Kidney capillary endothelial cell (primary cell): ENCODE results near the gene USP48.
A peak's percentile ranks its signal among the peaks of the same experiment; 100 is the strongest.
"Not testable (repeated sequence)": the region's sequence is repeated elsewhere in the genome, so short reads cannot be mapped to it uniquely, and the experiment has no call there.

Source experiments
- DNase-seq: peaks from one replicate; pipeline ENCODE4 v3.0.0-alpha.2; 2018; ENCODE audit warnings: low spot score

Gene USP48

DNA sequence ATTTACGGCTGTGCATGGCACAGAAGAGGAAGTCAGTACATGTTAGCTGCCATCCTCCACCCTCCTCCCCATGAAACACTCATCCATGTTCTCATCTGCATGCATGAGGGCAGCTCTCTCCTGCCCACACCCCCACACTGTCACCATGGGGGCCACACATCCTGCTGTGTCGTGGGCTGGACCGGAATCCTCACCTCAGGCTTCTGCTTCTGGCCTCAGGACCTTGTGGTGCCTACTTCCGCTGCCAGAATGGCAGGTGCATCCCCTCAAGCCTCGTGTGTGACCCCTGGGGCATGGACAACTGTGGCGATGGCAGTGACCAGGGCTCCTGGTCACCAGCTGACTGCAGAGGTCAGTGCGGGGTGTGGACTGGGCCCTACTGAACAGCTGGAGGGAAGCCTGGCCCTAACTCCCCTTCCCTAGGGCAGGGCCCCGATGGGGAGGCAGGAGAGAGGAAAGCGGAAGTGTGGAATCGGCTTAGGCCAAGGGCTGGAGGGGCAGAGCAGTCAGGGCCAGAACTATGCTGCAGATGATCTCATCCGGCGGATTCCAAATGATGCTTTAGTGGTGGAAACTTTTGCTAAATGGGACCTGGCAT lies 32.9 kb upstream of the USP48 start:
- peak; percentile 51 for DNase-seq

DNA sequence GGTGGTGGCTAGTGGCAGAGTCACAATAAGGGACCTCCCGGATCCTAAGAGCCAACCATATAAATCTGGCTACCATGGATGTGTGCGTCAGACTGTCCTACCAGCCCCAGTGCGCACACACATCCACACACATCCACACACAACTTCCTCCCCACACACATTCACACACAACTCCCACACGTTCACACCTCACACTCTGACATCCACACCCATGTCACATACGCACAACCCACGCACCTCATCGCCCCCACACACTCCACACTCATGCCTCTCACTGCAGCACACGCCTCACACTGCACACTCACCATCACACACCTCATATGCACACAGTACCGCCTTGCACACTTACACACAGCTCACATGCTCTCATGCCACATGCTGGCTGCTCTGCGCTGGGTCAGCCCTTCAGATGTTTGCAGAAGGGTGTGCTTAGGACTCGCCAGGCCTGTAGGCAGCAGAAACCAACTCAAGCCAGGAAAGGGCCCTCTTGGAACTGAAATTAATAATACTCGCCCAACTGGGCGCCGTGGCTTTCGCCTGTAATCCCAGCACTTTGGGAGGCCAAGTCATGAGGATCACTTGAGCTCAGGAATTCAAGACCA lies 32.1 kb upstream of the USP48 start:
- DNase-seq: no peak

DNA sequence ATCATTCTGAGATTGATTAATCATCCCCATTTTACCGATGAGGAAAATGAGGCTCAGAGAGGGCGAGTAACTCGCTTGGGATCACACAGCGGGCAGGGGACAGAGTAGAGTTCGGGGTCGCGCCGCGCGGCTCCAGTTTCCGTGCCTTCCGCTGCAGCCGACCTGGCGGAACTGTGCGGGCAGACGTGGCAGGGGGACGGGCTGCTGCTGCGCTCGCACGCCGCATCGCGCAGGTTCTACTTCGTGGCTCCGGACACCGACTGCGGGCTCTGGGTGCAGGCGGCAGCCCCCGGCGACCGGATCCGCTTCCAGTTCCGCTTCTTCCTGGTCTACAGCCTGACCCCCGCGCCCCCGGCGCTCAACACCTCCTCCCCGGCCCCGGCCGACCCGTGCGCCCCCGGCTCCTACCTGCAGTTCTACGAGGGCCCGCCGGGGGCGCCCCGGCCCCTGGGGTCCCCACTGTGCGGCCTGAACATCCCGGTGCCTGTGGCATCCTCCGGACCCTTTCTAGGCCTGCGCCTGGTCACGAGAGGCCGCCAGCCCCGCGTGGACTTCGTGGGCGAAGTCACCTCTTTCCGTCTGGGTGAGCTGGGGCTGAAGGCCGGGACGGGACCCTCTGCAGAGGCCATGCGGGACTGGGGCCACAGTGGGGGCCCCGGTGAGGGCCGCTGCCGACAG lies 31.4 kb upstream of the USP48 start:
- DNase-seq: no peak

DNA sequence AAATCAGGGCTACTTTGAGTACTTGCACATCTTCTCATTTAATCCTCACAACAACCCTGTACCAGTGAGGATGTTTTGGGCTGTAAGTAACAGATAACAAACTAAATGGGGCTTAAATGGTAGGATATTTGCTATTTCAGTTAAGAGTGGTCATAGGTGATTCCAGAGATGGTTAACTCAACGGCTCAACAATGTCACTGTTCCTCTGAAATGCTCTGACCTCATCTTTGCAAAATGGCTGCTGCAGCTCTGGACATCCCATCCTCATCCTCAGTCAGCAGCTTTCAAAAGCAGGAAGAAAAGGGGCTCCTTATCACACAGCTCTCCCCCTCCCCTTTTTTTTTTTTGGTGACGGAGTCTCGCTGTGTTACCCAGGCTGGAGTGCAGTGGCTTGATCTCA lies 30.6 kb upstream of the USP48 start:
- DNase-seq: no peak

DNA sequence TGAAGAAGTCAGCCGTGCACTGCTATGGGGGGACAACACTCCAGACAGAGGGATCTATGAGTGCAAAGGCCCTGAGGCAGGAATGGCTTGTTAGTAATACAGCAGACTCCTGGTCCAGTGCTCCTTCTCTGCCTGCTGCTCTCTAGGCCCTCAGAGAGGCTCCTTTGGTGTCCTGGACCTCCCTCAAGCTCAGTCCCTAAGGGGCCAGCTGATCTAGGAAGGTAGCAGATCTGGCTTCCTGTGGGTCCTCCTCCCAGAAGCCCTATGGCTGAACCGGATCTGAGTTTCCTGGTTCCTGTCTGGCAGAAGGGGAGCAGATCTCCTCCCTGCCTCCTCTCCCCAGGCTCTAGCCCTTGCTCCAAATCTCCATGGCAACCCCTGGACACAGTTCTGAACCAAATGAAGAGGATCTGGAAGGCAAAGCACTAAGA lies 28.9 kb upstream of the USP48 start, which contains the start of gene LDLRAD2:
Gene LDLRAD2, plus strand, starts transcription at position 391 of the 431 bp plus-strand sequence. CDS start 187 bp downstream, outside the sequence.
- peak; percentile 55 for DNase-seq

DNA sequence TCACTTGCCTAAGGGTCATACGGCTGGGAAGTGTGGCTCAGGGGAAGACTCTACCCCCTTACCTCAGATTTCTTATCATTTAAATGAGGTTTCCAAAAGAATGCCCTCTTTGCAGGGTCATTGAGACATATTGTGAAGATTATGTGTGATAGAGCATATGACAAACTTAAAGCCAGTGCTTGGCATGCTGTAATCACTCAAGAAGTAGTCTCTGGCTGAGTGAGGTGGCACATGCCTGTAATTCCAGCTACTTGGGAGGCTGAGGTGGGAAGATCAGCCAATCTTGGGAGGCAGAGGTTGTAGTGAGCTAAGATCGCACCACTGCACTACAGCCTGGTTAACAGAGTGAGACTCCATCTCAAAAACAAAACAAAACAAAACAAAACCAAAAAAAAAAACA lies 21.6 kb upstream of the USP48 start:
- no peak for DNase-seq

DNA sequence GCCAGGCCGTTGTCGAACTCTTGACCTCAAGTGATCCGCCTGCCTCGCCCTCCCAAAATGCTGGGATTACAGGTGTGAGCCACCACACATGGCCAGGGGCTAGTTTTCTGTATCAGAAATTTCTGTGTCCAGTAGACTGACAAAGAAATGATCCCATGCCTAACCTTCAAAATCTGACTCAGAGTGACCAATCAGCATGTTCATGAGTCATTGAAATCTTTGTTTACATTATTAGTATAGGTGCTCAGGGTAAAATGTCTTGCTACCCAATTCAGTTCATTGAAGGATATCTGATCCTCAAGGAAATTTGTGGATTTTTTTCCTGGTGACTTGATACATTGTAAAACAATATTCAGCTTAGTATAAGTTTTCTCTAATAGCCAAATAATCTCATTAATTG lies 18.2 kb upstream of the USP48 start:
- no peak for DNase-seq

DNA sequence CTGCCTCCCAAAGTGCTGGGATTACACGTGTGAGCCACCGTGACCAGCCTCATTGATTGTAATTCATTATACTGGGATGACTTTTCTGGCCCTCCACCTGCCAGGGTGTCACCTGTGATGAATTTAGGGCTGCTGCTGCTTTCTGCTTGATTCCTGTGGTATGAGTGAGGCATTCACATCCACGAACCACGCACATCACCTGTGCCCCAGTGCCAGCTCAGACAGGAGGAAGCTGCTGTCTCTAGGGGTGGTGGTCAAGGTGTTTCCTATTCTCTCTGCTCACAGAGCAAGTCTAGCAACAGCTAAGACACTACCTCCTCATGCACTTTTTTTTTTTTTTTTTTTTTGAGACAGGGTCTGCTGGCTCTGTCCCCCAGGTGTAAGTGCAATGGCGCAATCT lies 16.8 kb upstream of the USP48 start:
- no peak for DNase-seq

DNA sequence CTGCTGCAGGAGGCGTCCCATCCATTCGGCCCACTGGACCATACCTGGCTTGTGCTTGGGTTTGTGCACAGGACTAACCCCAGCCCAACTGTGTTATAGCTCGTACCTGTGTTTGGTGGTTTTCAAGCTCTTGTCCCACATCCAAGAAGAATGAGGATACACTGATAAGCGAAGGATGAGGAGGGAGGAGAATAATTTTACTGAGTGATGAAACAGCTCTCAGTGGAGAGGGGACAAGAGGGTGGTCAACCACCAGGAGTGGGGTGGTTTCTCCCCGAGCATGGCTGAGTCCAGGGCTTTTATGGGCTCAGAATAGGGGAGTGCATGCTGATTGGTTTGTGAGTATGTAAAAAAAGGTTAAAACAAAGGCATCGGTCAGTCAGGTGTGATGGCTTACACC lies 12.1 kb upstream of the USP48 start:
- DNase-seq: no peak

DNA sequence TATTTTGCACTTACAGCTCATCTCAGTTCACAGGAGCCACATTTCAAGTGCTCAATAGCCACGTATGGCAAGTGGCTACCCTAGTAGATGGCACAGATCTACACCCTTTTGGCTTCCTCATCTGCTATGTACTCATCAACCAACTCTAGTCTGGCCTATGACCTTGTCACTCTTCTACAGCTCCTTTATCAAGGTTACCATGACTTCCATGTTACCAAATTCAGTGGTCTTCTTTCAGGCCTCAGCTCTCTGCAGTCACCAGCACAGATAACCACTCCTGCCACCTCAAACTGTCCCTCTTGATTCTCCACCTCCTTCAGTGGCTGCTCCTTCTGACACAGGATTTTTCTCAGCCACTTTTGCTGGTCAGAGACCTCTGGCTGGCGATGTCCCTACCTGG lies 11.7 kb upstream of the USP48 start:
- no peak for DNase-seq

DNA sequence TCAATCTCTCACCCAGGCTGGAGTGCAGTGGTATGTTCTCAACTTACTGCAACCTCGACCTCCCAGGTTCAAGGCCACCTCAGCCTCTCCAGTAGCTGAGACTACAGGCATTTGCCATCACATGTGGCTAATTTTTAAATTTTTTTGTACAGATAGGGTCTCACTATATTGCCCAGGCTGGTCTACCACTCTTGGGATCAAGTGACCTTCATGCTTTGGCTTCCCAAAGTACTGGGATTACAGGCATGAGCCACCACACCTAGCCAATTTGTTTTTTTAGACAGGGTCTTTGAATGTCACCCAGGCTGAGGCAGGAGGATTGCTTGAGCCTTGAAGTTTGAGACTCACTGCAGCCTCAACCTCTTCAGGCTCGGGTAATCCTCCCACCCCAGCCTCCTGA lies 10.2 kb upstream of the USP48 start:
- DNase-seq: no peak

DNA sequence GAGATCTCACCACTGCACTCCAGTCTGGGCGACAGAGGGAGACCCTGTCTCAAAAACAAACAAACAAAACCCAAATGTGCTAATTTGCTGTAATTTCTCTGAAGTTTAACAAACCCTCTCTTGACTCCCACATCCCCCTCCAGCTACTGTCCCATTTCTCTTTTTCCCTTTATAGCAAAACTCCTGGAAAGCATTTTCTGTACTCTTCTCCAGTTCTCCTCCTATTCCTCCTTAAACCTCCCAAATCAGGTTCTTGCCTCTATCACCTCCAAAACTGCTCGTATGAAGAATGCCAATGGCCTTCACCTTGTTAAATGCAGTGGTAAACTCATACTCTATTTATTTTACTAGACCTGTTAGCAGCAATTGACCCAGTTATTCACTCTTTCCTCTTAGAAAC lies 3.7 kb upstream of the USP48 start:
- no peak for DNase-seq

DNA sequence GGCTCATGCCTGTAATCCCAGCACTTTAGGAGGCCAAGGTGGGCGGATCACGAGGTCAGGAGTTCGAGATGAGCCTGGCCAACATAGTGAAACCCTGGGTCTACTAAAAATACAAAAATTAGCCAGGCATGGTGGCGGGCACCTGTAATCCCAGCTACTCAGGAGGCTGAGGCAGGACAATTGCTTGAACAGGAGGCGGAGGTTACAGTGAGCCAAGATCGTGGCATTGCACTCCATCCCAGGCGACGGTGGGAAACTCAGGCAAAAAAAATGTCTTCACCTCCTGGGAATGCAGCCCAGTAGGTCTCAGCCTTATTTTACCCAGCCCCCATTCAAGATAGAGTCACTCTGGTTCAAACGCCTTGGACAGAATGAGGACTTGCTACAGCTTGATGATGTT lies 2.8 kb upstream of the USP48 start:
- DNase-seq: not testable (repeated sequence)

DNA sequence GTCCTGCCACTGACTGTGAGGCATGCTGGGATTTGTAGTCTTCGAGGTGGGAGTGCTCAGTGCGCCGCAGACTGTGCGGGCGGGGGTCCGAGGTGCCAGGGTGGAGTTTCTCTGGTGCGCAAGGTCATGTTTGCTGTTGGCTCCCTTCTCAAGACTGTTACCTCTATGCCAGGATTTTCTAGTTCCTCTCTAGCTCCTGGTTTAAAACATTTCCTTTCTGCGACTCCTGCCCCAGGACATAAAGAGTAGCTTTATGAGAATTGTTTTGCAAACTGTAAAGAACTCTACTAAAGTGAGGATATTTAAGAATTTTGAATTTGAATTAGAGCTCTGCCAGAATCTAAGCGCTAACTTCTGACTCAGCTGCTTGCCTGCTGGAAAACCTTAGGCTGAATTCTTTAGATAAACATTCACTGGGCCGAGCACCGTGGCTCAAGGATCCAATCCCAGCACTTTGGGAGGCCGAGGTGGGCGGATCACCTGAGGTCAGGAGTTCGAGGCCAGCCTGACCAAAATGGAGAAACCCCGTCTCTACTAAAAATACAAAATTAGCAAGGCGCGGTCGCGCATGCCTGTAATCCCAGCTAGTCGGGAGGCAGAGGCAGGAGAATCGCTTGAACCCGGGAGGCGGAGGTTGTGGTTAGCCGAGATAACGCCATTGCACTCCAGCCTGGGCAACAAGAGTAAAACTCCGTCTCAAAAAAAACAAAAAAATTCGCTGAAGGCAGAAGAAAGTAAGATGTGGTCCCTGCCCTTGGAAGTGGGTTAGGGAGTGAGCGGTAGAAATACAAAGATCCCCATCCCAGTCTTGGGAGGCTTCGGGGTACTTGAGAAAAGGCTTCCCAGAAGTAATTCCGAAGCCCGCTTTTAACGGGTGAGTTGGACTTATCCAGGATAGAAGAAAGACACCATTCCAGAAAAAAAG lies 992 bp upstream of the USP48 start:
- DNase-seq: no peak

DNA sequence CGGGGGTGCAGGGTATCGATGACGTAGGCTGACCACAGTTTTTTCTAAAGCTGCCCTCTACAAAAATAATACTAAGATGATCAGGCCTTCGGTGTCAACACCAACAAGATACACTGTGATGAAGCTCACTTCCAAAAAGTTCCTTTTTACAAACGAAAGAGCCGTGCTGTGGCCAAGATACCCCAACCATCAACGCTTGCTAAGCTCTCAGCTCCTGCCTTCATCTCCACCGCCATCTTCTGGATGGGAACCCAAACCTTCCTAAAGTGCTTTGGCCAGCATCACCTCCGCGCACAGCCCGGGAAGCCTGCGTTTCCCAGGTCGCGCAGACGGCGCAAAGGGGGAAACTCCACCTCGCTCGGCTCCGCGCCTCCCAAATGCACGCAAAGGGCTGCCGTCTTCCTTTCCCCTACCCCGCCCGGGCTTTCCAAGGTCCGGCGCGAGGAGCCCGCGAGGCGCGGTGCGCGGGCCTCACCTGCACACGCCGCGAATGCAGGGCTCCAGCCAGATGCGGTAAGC lies 541 bp downstream of the USP48 start:
- peak; percentile 51 for DNase-seq

DNA sequence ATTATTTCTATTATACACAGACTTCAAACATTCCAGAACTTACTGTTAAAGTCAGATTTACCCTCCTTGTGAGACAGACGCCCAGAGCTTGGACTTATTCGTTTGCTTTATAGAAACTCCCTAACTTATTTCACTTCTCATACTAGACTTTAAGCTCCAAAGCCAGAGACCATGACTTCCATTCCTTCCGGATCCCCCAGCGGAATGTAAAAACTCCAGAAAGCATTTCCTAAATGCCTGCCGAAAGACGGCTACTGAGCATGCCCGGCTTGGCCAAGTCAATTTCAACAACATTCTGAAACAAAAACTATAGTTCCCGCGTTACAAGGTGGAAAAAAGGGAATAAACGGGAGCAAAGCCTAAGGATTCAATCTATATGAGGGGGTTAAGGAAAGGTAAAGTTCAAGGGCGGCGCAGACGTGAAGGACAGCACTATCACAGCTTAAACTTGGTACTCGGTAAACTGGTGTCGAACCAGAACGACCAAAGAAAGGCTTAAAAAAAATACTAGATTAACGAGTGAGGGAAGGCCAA lies 1.1 kb downstream of the USP48 start:
- DNase-seq: peak; percentile 55

DNA sequence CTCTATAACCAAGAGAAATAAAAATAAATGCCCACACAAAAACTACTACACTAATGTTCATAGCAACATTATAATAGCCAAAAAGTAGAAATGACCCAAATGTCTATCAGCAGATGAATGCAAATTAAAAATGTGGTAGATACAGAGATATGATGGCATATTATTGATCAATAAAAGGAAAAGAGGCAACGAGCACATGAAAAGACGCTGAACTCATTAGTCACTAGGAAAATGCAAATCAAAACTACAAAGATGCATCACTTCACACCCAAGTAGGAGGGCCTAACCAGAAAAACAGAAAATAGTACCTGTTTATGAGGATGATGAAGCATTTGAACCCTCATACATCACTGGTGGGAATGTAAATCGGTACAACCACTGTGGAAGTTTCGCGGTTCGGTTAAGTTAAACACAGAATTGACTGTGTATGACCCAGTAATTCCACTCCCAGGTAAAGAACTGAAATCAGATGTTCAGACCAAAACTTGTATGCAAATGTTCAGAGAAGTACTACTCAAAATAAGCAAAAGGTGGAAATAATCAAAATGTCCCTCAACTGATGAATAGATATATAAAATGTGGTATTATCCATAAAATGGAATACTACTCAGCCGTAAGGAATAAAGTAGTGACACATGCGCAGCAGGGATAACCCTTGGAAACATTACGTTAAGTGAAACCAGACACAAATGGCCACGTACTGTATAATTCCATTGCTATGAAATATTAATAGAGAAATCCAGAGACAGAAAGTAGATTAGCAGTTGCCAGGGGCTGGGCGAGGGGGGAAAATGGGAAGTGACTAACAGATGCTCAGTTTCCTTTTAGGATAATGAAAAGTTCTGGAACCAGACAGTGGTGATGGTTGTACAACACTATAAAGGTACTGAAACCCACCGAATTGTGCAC lies 3.1 kb downstream of the USP48 start:
- peak; percentile 67 for DNase-seq

DNA sequence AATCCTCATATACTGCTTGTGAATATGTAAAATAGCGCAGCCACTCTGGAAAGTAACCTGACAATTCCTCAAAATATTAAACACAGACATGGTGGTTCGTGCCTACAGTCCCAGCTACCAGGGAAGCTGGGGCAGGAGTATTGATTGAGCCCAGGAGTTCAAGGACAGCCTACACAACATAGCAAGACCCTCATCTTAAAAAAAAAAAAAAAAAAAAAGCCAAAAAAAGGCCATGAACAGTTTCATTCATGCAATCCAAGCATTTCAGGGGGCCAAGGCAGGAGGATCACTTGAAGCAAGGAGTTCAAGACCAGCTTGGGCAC lies 4.6 kb downstream of the USP48 start:
- no peak for DNase-seq

DNA sequence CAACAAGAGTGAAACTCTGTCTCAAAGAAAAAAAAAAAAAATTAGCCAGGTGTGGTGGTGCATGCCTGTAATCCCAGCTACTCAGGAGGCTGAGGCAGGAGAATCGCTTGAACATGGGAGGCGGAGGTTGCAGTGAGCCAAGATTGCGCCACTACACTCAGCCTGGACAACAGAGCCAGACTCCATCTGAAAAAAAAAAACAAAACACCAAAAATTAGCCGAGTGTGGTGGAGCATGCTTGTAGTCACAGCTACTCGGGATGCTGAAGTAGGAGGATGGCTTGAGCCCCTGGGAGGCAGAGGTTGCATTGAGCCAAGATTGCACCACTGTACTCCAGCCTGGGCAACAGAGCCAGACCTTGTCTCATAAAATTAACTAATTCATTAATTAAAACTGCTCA lies 6.0 kb downstream of the USP48 start:
- not testable (repeated sequence) for DNase-seq

DNA sequence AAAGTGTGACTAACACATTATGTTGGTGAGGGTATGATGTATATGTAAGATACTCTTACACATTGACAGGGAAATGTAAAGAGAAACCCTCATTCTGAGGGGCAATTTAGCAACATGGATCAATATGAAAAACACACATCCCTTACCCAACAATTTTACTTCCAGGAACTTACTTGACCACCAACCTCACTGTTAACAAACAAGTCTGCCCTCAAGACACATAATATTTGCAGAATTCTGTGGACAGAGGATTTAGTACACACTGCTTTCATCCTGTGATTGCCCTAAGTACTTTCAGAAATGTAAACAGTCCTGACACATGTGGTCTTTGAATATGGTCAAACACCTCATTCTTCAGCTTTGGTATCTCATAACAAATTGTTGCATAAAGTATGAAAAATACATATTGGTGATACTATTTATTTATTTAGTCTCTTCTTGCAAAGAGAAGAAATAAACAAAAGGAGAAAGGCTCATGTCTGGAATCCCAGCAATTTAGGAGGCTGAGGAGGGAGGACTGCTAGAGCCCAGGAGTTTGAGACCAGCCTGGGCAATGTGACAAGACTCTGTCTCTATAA lies 6.9 kb downstream of the USP48 start:
- no peak for DNase-seq

DNA sequence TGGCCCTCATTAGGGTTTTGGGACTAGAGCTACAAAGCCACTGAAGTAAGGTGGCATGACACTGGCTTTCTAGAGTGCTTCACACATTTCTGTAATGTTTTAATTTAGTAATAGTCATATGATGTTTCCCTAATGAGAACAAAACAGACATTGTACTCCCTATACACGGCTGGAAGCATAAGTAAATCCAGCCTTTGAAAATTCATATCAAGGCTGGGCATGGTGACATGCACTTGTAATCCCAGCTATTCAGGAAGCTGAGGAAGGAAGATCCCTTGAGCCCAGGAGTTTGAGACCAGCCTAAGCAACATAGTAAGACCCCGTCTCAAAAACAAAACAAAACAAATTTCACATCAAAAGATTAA lies 7.4 kb downstream of the USP48 start:
- no peak for DNase-seq
